GM23338 (cell line): ENCODE results near the gene CKLF. TPM values are rescaled to one million over a fixed set of nuclear protein-coding genes. Genes with fewer than 3 reads are reported as not detected.

Source experiments
- ATAC-seq: fragments of 200-7000 bp; cut with Tn5 transposase; 3 replicates; pipeline ENCODE4 v1.9.1; 2020
- DNase-seq: peaks from one replicate; pipeline ENCODE4 v3.0.0-alpha.2; 2015; ENCODE audit warnings: low spot score
- H2AFZ ChIP-seq: fragments of 200-600 bp; sonication (generic); 2 replicates; pipeline ENCODE4 v1.8.0; 2016; ENCODE audit warnings: antibody characterized with exemption, mild to moderate bottlenecking, moderate library complexity
- H3F3A ChIP-seq: fragments of 200-600 bp; sonication (generic); replicated peaks from 2 replicates; pipeline ENCODE4 v1.8.0; 2017; ENCODE audit warnings: antibody characterized with exemption, mixed run types, low read depth
- H3K27ac ChIP-seq: fragments of 200-600 bp; sonication (generic); 2 replicates; pipeline ENCODE4 v1.6.1; 2016; ENCODE audit warnings: low read depth
- H3K27me3 ChIP-seq: fragments of 200-600 bp; sonication (generic); 2 replicates; pipeline ENCODE4 v1.8.0; 2016; ENCODE audit warnings: mild to moderate bottlenecking, mixed run types, moderate library complexity; ENCODE audit not compliant: insufficient read depth
- H3K36me3 ChIP-seq: fragments of 200-600 bp; sonication (generic); 2 replicates; pipeline ENCODE4 v1.8.0; 2016; ENCODE audit warnings: mild to moderate bottlenecking; ENCODE audit not compliant: insufficient read depth
- H3K4me1 ChIP-seq: fragments of 200-600 bp; sonication (generic); 2 replicates; pipeline ENCODE4 v1.8.0; 2016; ENCODE audit warnings: mild to moderate bottlenecking, moderate library complexity; ENCODE audit not compliant: insufficient read depth
- H3K4me2 ChIP-seq: fragments of 200-600 bp; sonication (generic); 2 replicates; pipeline ENCODE4 v1.7.1; 2017; ENCODE audit warnings: mixed run types
- H3K4me3 ChIP-seq: fragments of 200-600 bp; sonication (generic); 2 replicates; pipeline ENCODE4 v1.6.1; 2016; ENCODE audit warnings: mixed run types
- H3K79me2 ChIP-seq: fragments of 200-600 bp; sonication (generic); replicated peaks from 2 replicates; pipeline ENCODE4 v1.8.0; 2017; ENCODE audit warnings: mild to moderate bottlenecking; ENCODE audit not compliant: insufficient read depth
- H3K9me2 ChIP-seq: fragments of 200-600 bp; sonication (generic); 2 replicates; pipeline ENCODE4 v1.8.0; 2017; ENCODE audit not compliant: insufficient read depth
- H4K20me1 ChIP-seq: fragments of 200-600 bp; sonication (generic); replicated peaks from 2 replicates; pipeline ENCODE4 v1.8.0; 2017; ENCODE audit warnings: mild to moderate bottlenecking; ENCODE audit not compliant: insufficient read depth
- H3K27ac Mint-ChIP-seq: 2 replicates; pipeline ENCODE4 v1.8.0; 2020; ENCODE audit warnings: inconsistent platforms, mild to moderate bottlenecking, moderate library complexity, mixed read lengths
- H3K27me3 Mint-ChIP-seq: 3 replicates; pipeline ENCODE4 v1.8.0; 2022; ENCODE audit warnings: low read depth, mild to moderate bottlenecking, moderate library complexity, mixed read lengths, inconsistent platforms; ENCODE audit not compliant: insufficient read depth, poor library complexity
- H3K36me3 Mint-ChIP-seq: 3 replicates; pipeline ENCODE4 v1.8.0; 2021; ENCODE audit warnings: low read depth, mild to moderate bottlenecking, inconsistent platforms, moderate library complexity, mixed read lengths
- H3K4me1 Mint-ChIP-seq: 3 replicates; pipeline ENCODE4 v1.8.0; 2020; ENCODE audit warnings: mild to moderate bottlenecking, inconsistent platforms, mixed read lengths
- H3K4me3 Mint-ChIP-seq: 3 replicates; pipeline ENCODE4 v1.8.0; 2021; ENCODE audit warnings: moderate library complexity, mild to moderate bottlenecking, inconsistent platforms, mixed read lengths
- H3K9me3 Mint-ChIP-seq: 3 replicates; pipeline ENCODE4 v1.8.0; 2020; ENCODE audit warnings: moderate library complexity, mild to moderate bottlenecking, inconsistent platforms, mixed read lengths
- CREB1 ChIP-seq: fragments of 250-450 bp; sonication (Bioruptor Pico); IDR thresholded peaks from 2 replicates; pipeline ENCODE4 v1.5.0; 2020; ENCODE audit warnings: low read depth, mild to moderate bottlenecking, moderate library complexity
- CTCF ChIP-seq, 2 experiments: fragments of 200-600 bp in 1 of 2; sonication (generic) in 1 of 2; conservative IDR thresholded peaks; 2 replicates each; pipeline versions ENCODE4 v1.5.1 to v1.6.1; 2016 to 2017; ENCODE audit warnings: antibody characterized with exemption in 2 of 2, low read depth in 2 of 2, mild to moderate bottlenecking in 2 of 2, moderate library complexity in 1 of 2
- ETS1 ChIP-seq: IDR thresholded peaks from 2 replicates; pipeline ENCODE4 v1.6.1; 2016; ENCODE audit warnings: antibody characterized with exemption
- EZH2 ChIP-seq: fragments of 200-600 bp; sonication (generic); IDR thresholded peaks from one replicate; pipeline ENCODE4 v1.8.0; 2017; ENCODE audit warnings: antibody characterized with exemption, mild to moderate bottlenecking, low read depth; ENCODE audit not compliant: unreplicated experiment
- EZH2phosphoT487 ChIP-seq: fragments of 200-600 bp; sonication (generic); IDR thresholded peaks from one replicate; pipeline ENCODE4 v1.8.1; 2018; ENCODE audit warnings: antibody characterized with exemption; ENCODE audit not compliant: unreplicated experiment
- JUNB ChIP-seq: IDR thresholded peaks from one replicate; pipeline ENCODE4 v1.6.1; 2016; ENCODE audit warnings: antibody characterized with exemption; ENCODE audit not compliant: unreplicated experiment
- NANOG ChIP-seq: IDR thresholded peaks from 2 replicates; pipeline ENCODE4 v1.6.1; 2016; ENCODE audit warnings: antibody characterized with exemption, borderline replicate concordance
- POLR2AphosphoS5 ChIP-seq: IDR thresholded peaks from 2 replicates; pipeline ENCODE4 v1.6.1; 2016; ENCODE audit warnings: antibody characterized with exemption, low read depth
- REST ChIP-seq: IDR thresholded peaks from one replicate; pipeline ENCODE4 v1.6.1; 2018; ENCODE audit warnings: antibody characterized with exemption; ENCODE audit not compliant: unreplicated experiment
- STAT1 ChIP-seq: IDR thresholded peaks from one replicate; pipeline ENCODE4 v1.6.1; 2016; ENCODE audit warnings: antibody characterized with exemption; ENCODE audit not compliant: unreplicated experiment
- ZNF114 ChIP-seq: fragments of 250-450 bp; sonication (Bioruptor Pico); IDR thresholded peaks from 2 replicates; pipeline ENCODE4 v1.5.0; 2020; ENCODE audit warnings: mild to moderate bottlenecking, moderate library complexity
- ZNF331 ChIP-seq: fragments of 250-450 bp; sonication (Bioruptor Pico); IDR thresholded peaks from 2 replicates; pipeline ENCODE4 v1.5.0; 2020; ENCODE audit warnings: low read depth, mild to moderate bottlenecking, moderate library complexity
- ZNF462 ChIP-seq: fragments of 250-450 bp; sonication (Bioruptor Pico); IDR thresholded peaks from 2 replicates; pipeline ENCODE4 v1.5.0; 2020; ENCODE audit warnings: mild to moderate bottlenecking, moderate library complexity
- polyA plus RNA-seq: library from polyadenylated mRNA; unstranded; fragments of >200 nt; fragmentation: Nextera tagmentation; extraction: Ambion mirVana; gene quantifications from 2 replicates; pipeline ENCODE4 v1.2.1, GENCODE V29; 2016
- total RNA-seq: library from RNA; depleted of rRNA; stranded (reverse); fragments of >200 nt; shearing (Covaris generic); gene quantifications from 2 replicates; pipeline ENCODE4 v1.2.3, GENCODE V29; 2014

Gene CKLF
- total and polyA plus RNA-seq, 2 experiments from 2014 or later, result 25.5 to 60.0 TPM

GRCh38 chr16:66517586-66518263 is 34.7 kb upstream of the CKLF start:
- H3K79me2 ChIP-seq, result no peaks in the 10 kb centered on the region
- no peaks in the 10 kb centered on the region for H3K27me3 ChIP-seq
- Mint-ChIP-seq H3K27me3 (peaks cover 6% of the 10 kb centered on the region), H3K9me3 (no peaks in the 10 kb centered on the region; the same call in 2 of the 3 replicates), H3K4me3 (no peak overlapping the region), H3K4me1 (peaks cover 25% of the 10 kb centered on the region), H3K27ac (no peak overlapping the region), H3K36me3 (peaks cover 23% of the 10 kb centered on the region)
- H3K27ac ChIP-seq, result no peak overlapping the region
- no peak overlapping the region for H3K4me3 ChIP-seq
- ATAC-seq, result no peak
- H3K4me2 ChIP-seq, result no peak overlapping the region
- no peaks in the 10 kb centered on the region for H4K20me1 ChIP-seq
- TF ChIP-seq STAT1 (no peak), ZNF462 (CRISPR knock-in tag) (no peak), NANOG (no peak), EZH2 (no peak), EZH2phosphoT487 (no peak), POLR2AphosphoS5 (no peak), ETS1 (no peak), CREB1 (CRISPR knock-in tag) (no peak), CTCF (conservative IDR thresholded peaks at IDR 0.05; ENCODE audit: low read depth in 2 of 2) (no peak), JUNB (no peak), ZNF331 (no peak), ZNF114 (CRISPR knock-in tag) (no peak), REST (no peak)
- DNase-seq, result no peak
- no peaks in the 10 kb centered on the region for H3K9me2 ChIP-seq
- no peaks in the 10 kb centered on the region for H3K36me3 ChIP-seq
- H3K4me1 ChIP-seq, result peaks cover 2% of the 10 kb centered on the region; the same call in 1 of the 2 replicates
- no peaks in the 10 kb centered on the region for H3F3A ChIP-seq
- H2AFZ ChIP-seq, result no peak overlapping the region
